Measurements from ENCODE around the gene RNGTT.

RNGTT gene

GRCh38 chr6:88856566-88856965 lies 106.9 kb downstream of the RNGTT start:
- DNase-seq (ENCODE audit: low read depth): no peak
- H3K4me3 ChIP-seq (ENCODE audit: control insufficient read depth, low read depth, low read length): no peak overlapping the region
- TF ChIP-seq CTCF (IDR thresholded peaks at IDR 0.05; ENCODE audit: control insufficient read depth, insufficient read depth, low read depth, low read length, missing control alignments): no peak

GRCh38 chr6:88855541-88856147 lies 107.8 kb downstream of the RNGTT start:
- H3K4me3 ChIP-seq (ENCODE audit: control insufficient read depth, low read depth, low read length): no peak overlapping the region
- no peak for DNase-seq (ENCODE audit: low read depth)
- TF ChIP-seq CTCF (IDR thresholded peaks at IDR 0.05; ENCODE audit: control insufficient read depth, insufficient read depth, low read depth, low read length, missing control alignments): no peak

- DNase-seq (ENCODE audit: low read depth): no peak
- no peak for TF ChIP-seq CTCF (IDR thresholded peaks at IDR 0.05; ENCODE audit: control insufficient read depth, insufficient read depth, low read depth, low read length, missing control alignments)
- no peak overlapping the region for H3K4me3 ChIP-seq (ENCODE audit: control insufficient read depth, low read depth, low read length)
Observed at GRCh38 chr6:88852775-88853174, 110.6 kb downstream of the RNGTT start.

- no peak for TF ChIP-seq CTCF (IDR thresholded peaks at IDR 0.05; ENCODE audit: control insufficient read depth, insufficient read depth, low read depth, low read length, missing control alignments)
- no peak for DNase-seq (ENCODE audit: low read depth)
- H3K4me3 ChIP-seq (ENCODE audit: control insufficient read depth, low read depth, low read length): no peak overlapping the region
Observed at GRCh38 chr6:88852000-88852399, 111.4 kb downstream of the RNGTT start.

GRCh38 chr6:88848870-88849269 lies 114.5 kb downstream of the RNGTT start:
- no peak overlapping the region for H3K4me3 ChIP-seq (ENCODE audit: control insufficient read depth, low read depth, low read length)
- TF ChIP-seq CTCF (IDR thresholded peaks at IDR 0.05; ENCODE audit: control insufficient read depth, insufficient read depth, low read depth, low read length, missing control alignments): no peak
- no peak for DNase-seq (ENCODE audit: low read depth)

- DNase-seq (ENCODE audit: low read depth): peak; percentile 66
- TF ChIP-seq CTCF (IDR thresholded peaks at IDR 0.05; ENCODE audit: control insufficient read depth, insufficient read depth, low read depth, low read length, missing control alignments): no peak
- H3K4me3 ChIP-seq (ENCODE audit: control insufficient read depth, low read depth, low read length): no peak overlapping the region
Observed at GRCh38 chr6:88843040-88843439, 120.4 kb downstream of the RNGTT start.

- DNase-seq (ENCODE audit: low read depth): no peak
- no peak for TF ChIP-seq CTCF (IDR thresholded peaks at IDR 0.05; ENCODE audit: control insufficient read depth, insufficient read depth, low read depth, low read length, missing control alignments)
- no peak overlapping the region for H3K4me3 ChIP-seq (ENCODE audit: control insufficient read depth, low read depth, low read length)
Observed at GRCh38 chr6:88842320-88842719, 121.1 kb downstream of the RNGTT start.
